Putamen (tissue), 1 donor: ENCODE results near the gene ST6GAL1.
"Not testable (repeated sequence)": the region's sequence is repeated elsewhere in the genome, so short reads cannot be mapped to it uniquely, and the experiment has no call there.

Experiments
- DNase-seq: peaks from one replicate; pipeline ENCODE4 v3.0.0-alpha.2; 2016; ENCODE audit warnings: low spot score

Gene ST6GAL1

DNA sequence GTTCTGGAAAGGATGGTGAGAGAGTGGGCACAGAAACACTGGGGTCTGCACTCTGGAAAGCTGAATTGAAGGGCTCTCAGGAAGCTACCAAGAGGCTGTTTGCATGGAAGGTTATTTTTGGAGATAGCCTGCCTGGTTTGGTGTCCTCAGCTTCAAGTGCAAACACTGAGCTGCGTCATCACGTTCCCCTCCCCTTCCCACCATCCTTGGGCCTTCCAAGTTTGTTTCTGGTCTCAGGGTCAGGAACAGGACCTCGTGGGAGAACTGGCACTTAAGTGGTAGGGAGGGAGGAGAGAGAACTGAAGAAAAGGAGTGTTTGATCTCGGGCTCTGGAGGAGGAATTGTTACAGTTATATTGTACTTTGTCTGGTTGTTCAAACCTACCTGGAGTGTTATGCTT, 10.6 kb downstream of the ST6GAL1 start:
- no peak for DNase-seq

DNA sequence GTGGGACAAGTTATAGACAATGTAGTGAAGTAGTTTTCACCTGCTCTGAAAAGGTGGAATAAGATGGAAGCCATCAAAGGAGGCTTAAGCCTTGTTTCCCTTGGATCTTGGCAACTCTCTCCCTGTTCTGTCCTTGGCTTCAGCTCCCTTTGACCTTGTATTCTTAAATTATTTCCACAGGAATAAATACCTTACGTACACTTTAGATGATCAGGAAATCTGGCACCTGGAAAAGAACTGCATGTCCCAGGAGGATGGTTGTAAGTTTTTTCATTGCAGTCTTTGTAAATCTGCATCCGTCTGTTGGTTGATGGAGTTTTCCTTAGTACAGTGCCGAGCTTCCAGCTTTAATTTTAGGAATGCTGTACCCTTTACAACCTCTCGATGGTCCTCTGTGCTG, 11.8 kb downstream of the ST6GAL1 start:
- DNase-seq = no peak

GRCh38 chr3:186945255-186945823, 15.0 kb downstream of the ST6GAL1 start:
- DNase-seq = no peak

GRCh38 chr3:186946756-186947375, 16.5 kb downstream of the ST6GAL1 start:
- DNase-seq = no peak

DNA sequence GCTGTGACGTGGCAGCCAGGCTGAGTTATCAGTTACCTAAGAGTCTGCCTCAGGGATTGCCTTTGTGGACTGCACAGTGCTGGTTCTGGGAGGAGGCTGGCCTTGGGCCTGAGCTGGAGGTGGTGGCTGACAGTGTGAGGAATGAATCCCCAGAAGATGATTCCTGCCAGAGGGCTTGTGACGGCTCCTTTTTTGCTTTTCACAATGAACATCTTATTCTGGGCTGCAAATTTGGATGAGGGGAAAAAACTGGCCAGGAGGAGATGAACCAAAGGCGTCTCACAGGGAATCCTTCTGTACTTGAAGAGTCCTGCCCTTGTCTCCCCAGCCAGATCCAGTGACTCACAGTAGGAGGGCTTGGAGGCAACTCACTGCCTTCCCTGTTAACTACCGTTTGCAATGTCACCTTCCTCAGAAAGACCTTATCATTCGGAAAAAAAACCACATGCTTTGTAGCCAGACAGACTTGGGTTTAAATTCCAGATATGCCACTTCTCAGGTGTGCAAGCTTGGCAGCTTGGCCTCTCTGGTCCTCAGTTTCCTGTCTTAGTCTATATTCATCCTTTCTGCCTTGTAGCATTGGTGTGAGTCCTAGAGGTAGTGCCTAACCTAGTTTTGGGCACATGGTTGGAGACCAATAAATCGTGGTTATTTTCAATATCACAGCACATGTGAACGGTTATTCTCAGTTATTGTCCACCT, 19.1 kb downstream of the ST6GAL1 start:
- DNase-seq = no peak

DNA sequence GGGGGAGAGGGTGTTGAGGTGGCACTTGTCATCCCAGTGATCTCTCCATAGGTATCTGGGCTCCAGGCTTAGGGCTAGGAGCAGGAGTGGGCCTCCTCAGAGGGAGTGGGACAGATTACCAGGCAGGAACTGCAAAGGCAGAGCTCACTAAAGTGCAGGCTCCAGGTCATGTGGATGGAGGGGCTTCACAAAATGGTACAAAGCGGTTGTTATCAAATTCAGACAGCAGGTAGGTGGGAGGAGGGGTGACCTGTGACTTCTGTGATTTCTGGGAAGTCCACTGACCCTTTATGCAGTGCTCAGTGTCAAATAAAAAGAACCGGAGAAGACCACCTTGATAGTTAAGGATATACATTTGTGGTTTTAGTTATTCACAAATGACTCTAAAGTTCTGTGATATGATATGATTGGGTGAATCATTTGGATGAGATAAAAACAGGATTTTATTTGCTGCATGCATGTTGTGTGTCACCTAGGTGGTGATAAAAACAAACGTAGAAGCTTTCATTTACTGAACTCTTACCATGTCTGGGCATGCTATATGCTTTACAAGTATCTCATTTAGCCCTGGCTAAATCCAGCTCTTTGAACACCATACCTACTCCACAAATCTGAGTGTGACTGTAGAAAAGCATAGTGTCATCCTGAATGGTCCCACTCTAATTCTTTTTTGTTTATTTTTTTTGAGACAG, 20.2 kb downstream of the ST6GAL1 start:
- no peak for DNase-seq

GRCh38 chr3:186951640-186952552, 21.6 kb downstream of the ST6GAL1 start:
- no peak for DNase-seq

- DNase-seq = no peak
Measured at GRCh38 chr3:186953011-186953487, 22.7 kb downstream of the ST6GAL1 start.

DNA sequence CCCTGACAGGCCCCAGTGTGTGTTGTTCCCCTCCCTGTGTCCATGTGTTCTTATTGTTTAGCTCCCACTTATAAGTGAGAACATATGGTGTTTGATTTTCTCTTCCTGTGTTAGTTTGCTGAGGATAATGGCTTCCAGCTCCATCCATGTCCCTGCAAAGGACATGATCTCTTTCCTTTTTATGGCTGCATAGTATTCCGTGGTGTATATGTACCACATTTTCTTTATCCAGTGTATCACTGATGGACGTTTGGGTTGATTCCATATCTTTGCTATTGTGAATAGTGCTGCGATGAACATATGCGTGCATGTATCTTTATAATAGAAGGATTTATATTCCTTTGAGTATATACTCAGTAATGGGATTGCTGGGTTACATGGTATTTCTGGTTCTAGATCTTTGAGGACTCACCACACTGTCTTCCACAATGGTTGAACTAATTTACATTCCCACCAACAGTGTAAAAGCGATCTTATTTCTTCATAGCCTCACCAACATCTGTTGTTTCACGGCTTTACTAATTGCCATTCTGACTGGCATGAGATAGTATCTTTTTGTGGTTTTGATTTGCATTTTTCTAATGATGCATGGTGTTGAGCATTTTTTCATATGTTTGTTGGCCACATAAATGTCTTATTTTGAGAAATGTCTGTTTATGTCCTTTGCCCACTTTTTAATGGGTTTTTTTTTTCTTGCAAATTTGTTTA, 23.8 kb downstream of the ST6GAL1 start:
- not testable (repeated sequence) for DNase-seq

GRCh38 chr3:186955898-186956696, 25.8 kb downstream of the ST6GAL1 start:
- DNase-seq = no peak

GRCh38 chr3:186959029-186959624, 28.8 kb downstream of the ST6GAL1 start:
- no peak for DNase-seq

DNA sequence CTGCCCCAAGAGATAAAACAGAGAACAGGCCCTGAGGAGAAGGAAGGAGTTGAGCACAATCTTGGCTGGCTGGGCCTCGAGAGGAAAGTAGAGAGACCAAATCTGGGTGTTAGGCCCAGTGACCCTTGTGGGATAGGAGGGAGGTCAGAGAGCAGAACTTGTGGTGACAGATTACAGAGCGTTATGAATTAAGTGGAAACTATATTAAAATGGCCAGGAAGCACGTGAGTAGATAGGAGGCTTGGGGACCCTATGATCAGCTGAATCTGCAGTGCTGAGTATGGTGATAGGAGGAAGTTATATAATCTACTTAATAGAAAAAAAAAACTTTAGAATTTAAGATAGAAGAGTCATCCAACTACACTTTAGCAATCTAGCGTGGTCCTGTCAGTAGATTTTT, 30.0 kb downstream of the ST6GAL1 start:
- DNase-seq = no peak

- DNase-seq = no peak
Measured at GRCh38 chr3:186962445-186962844, 32.1 kb downstream of the ST6GAL1 start.

DNA sequence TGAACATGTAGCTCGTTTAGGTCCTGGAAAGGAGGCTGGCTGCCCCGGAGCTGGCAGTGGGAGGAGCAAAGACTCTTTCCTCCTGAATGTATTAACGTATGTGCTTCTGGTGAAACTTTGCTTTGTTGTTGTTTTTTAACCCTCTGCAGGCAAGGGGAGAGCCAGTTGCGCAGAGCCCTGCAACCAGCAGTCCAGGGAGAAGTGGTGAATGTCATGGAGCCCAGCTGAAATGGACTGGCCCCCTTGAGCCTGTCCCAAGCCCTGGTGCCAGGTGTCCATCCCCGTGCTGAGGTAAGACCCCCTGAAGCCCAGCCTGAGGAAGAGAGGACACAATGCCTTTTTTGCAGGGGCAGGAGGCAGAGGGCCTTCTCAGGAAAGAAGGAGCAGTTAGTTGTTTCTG, 33.3 kb downstream of the ST6GAL1 start:
- DNase-seq = no peak

GRCh38 chr3:186964071-186964470, 33.7 kb downstream of the ST6GAL1 start:
- DNase-seq = no peak

DNA sequence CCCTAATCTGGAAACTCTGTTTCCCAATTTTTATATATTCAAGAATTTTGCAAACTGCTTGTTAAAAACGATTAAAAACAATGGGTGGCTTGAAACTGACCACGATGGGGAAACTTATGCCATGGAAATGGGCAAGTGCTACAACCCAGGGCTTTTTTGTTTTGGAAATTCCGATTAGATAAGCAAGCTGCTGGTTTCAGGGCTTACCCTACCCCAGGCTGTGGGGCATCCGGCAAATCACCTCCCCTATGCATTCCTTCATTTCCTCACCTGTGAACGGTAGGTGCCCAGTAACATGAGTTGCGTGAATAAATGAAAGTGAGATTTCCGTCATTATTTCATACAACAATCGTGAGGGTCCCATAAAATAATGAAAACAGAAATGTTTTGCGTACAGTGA, 34.3 kb downstream of the ST6GAL1 start:
- DNase-seq = no peak

- peak; percentile 10 for DNase-seq
Measured at GRCh38 chr3:186965141-186965879, 35.0 kb downstream of the ST6GAL1 start.

DNA sequence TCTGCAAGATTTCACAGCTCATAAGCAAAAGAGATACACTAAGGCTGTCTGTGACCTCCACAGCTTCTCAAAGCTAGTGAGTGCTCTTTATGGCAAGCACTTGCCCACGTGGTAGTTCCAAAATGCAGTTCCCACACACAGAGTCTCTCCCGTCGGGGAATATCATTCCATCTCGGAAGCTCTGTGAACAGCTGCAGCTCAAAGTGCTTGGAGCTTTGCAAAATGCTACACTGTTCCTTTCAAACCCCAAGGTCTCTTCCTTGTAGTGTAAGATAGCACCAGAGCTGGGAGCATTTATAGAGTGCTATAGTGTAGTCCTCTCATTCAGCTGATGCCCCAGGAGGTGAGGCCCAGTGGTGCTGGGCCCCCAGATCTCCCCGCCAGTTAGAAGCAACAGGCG, 36.1 kb downstream of the ST6GAL1 start:
- no peak for DNase-seq

DNA sequence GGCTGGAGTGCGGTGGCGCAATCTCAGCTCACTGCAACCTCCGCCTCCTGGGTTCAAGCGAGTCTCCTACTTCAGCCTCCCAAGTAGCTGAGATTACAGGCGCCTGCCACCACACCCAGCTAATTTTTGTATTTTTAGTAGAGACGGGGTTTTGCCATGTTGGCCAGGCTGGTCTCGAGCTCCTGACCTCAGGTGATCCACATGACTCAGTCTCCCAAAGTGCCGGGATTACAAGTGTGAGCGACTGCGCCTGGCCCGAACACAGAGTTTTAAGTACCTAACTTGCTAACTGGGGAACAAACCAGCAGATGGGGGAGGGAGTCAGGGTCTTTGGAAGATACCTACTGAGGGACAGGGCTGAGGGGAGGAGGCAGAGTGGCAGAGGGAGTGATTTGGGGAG, 36.9 kb downstream of the ST6GAL1 start:
- DNase-seq = not testable (repeated sequence)
